HepG2 (cell line): ENCODE data around the gene PXMP4. TPM values are rescaled to one million over a fixed set of nuclear protein-coding genes. Genes with fewer than 3 reads are reported as not detected.

Source experiments
- AGO2 ChIP-seq: fragments of 200-400 bp; formaldehyde crosslinking; optimal IDR thresholded peaks from 2 replicates; pipeline ENCODE3; 2017; ENCODE audit warnings: mild to moderate bottlenecking, low read depth, low read length, moderate library complexity
- BATF2 ChIP-seq: sonication (generic); formaldehyde crosslinking; IDR thresholded peaks from 2 replicates; pipeline ENCODE4 v1.8.0; 2022; ENCODE audit warnings: mild to moderate bottlenecking, missing genetic modification reagents, moderate library complexity
- EZH2 ChIP-seq: conservative IDR thresholded peaks from 2 replicates; pipeline ENCODE4 v1.6.1; 2012; ENCODE audit warnings: mild to moderate bottlenecking, low read depth, low read length, moderate library complexity
- MEIS2 ChIP-seq: sonication (generic); formaldehyde crosslinking; IDR thresholded peaks from 2 replicates; pipeline ENCODE4 v1.9.0; 2021; ENCODE audit warnings: mild to moderate bottlenecking, missing genetic modification reagents
- NR2F2 ChIP-seq: IDR thresholded peaks from 2 replicates; pipeline ENCODE4 v1.6.1; 2012; ENCODE audit warnings: low read depth, inconsistent platforms, borderline replicate concordance
- SALL2 ChIP-seq: sonication (generic); formaldehyde crosslinking; IDR thresholded peaks from 2 replicates; pipeline ENCODE4 v1.8.1; 2023; ENCODE audit warnings: mild to moderate bottlenecking, missing genetic modification reagents, inconsistent platforms
- SRF ChIP-seq: IDR thresholded peaks from 2 replicates; pipeline ENCODE4 v1.6.1; 2011; ENCODE audit warnings: mild to moderate bottlenecking, low read depth, low read length, moderate library complexity
- YEATS4 ChIP-seq: sonication (generic); formaldehyde crosslinking; IDR thresholded peaks from 2 replicates; pipeline ENCODE4 v1.4.0; 2020; ENCODE audit warnings: missing genetic modification reagents, borderline replicate concordance
- ZBTB40 ChIP-seq, 2 experiments: fragments of 450-650 bp in 1 of 2; sonication (generic) in 1 of 2; formaldehyde crosslinking in 1 of 2; IDR thresholded peaks; 2 replicates each; pipeline versions ENCODE4 v1.6.1 to v1.8.0; 2016 to 2022; ENCODE audit warnings: antibody characterized with exemption in 1 of 2, mild to moderate bottlenecking in 1 of 2, missing genetic modification reagents in 1 of 2
- ZBTB7A ChIP-seq: sonication (generic); formaldehyde crosslinking; IDR thresholded peaks from 2 replicates; pipeline ENCODE4 v1.8.0; 2022; ENCODE audit warnings: mild to moderate bottlenecking, missing genetic modification reagents
- ZNF274 ChIP-seq: sonication (generic); formaldehyde crosslinking; IDR thresholded peaks from 2 replicates; pipeline ENCODE4 v1.5.1; 2020; ENCODE audit warnings: mild to moderate bottlenecking, missing genetic modification reagents
- ZNF430 ChIP-seq: sonication (generic); formaldehyde crosslinking; IDR thresholded peaks from 2 replicates; pipeline ENCODE4 v1.9.0; 2021; ENCODE audit warnings: mild to moderate bottlenecking, missing genetic modification reagents
- ZNF547 ChIP-seq: sonication (generic); formaldehyde crosslinking; IDR thresholded peaks from 2 replicates; pipeline ENCODE4 v1.5.1; 2020; ENCODE audit warnings: mild to moderate bottlenecking, missing genetic modification reagents
- ZNF678 ChIP-seq: sonication (generic); formaldehyde crosslinking; IDR thresholded peaks from 2 replicates; pipeline ENCODE4 v1.4.0; 2020; ENCODE audit warnings: mild to moderate bottlenecking, missing genetic modification reagents
- ZNF761 ChIP-seq: sonication (generic); formaldehyde crosslinking; conservative IDR thresholded peaks from 2 replicates; pipeline ENCODE4 v1.4.0; 2020; ENCODE audit warnings: mild to moderate bottlenecking, missing genetic modification reagents
- ZNF792 ChIP-seq: IDR thresholded peaks from 2 replicates; pipeline ENCODE4 v1.6.1; 2016
- polyA plus RNA-seq, 8 experiments: library from polyadenylated mRNA; depleted of rRNA in 3 of 8; stranded (reverse) in 7 of 8; unstranded in 1 of 8; fragments of >200 nt; fragmentation: Illumina TruSeq in 4 of 8; extraction: Trizol in 4 of 8; gene quantifications; 2 replicates each; pipeline versions ENCODE4 v1.2.1 to v1.2.3, GENCODE V29; 2011 to 2016; ENCODE audit warnings: low read depth in 4 of 8, missing spikeins in 1 of 8, mixed read lengths in 1 of 8; ENCODE audit not compliant: insufficient read depth in 1 of 8
- total RNA-seq, 5 experiments: library from RNA; depleted of rRNA; stranded (reverse); fragments of >200 nt; fragmentation: Illumina TruSeq; extraction: Trizol; gene quantifications; 2 replicates each; pipeline ENCODE4 v1.2.3, GENCODE V29; 2016; ENCODE audit warnings: low read depth in 1 of 5
- TF ChIP-seq, protein P1 (sequence below): sonication (generic); IDR thresholded peaks from 2 replicates; pipeline ENCODE4 v1.6.1; 2016; ENCODE audit warnings: low read depth, borderline replicate concordance
- TF ChIP-seq, protein P2 (sequence below): sonication (generic); formaldehyde crosslinking; IDR thresholded peaks from 2 replicates; pipeline ENCODE4 v1.4.0; 2020; ENCODE audit warnings: missing genetic modification reagents, low read depth, mild to moderate bottlenecking, borderline replicate concordance

Gene PXMP4
- total and polyA plus RNA-seq, 2 of the 13 experiments (the other 11 are each of a cell fraction or from before 2014, with no cell fraction given) = not detected

GRCh38 chr20:33701629-33702450 is 18.3 kb downstream of the PXMP4 start (continued):
- TF ChIP-seq AGO2 (no peak), ZBTB40 (IDR thresholded peaks at IDR 0.05) (no peak), ZBTB40 (CRISPR knock-in tag; IDR thresholded peaks at IDR 0.05) (peak; percentile 78), BATF2 (CRISPR knock-in tag) (no peak), YEATS4 (CRISPR knock-in tag) (peak; percentile 83; the same call in 1 of the 2 replicates), ZNF547 (peak; percentile 66; the same call in 1 of the 2 replicates), ZNF678 (CRISPR knock-in tag) (no peak), SRF (no peak), SALL2 (CRISPR knock-in tag) (0 out of 2 replicates have a peak, but pooled peaks have one; percentile 36), ZBTB7A (CRISPR knock-in tag) (peak; percentile 99), ZNF274 (CRISPR knock-in tag) (peak; percentile 54; the same call in 1 of the 2 replicates), ZNF430 (CRISPR knock-in tag) (peak; percentile 90; the same call in 1 of the 2 replicates), ZNF761 (CRISPR knock-in tag) (peak; percentile 82; the same call in 1 of the 2 replicates), ZNF792 (CRISPR knock-in tag) (no peak), EZH2 (no peak), NR2F2 (peak; percentile 92), MEIS2 (CRISPR knock-in tag) (peak; percentile 91; the same call in 1 of the 2 replicates)
- TF ChIP-seq, protein P1, sequence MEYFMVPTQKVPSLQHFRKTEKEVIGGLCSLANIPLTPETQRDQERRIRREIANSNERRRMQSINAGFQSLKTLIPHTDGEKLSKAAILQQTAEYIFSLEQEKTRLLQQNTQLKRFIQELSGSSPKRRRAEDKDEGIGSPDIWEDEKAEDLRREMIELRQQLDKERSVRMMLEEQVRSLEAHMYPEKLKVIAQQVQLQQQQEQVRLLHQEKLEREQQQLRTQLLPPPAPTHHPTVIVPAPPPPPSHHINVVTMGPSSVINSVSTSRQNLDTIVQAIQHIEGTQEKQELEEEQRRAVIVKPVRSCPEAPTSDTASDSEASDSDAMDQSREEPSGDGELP = peak; percentile 61; the same call in 1 of the 2 replicates
- TF ChIP-seq, protein P2, sequence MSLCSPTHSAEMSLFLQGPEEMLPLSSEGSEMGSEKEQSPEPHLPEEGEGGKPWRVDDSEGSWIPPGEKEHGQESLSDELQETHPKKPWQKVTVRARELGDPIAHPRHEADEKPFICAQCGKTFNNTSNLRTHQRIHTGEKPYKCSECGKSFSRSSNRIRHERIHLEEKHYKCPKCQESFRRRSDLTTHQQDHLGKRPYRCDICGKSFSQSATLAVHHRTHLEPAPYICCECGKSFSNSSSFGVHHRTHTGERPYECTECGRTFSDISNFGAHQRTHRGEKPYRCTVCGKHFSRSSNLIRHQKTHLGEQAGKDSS (CRISPR knock-in tag) = peak; percentile 80; the same call in 1 of the 2 replicates
